ENCODE measurements around the gene SLCO2A1. TPM values are rescaled to one million over a fixed set of nuclear protein-coding genes. Genes with fewer than 3 reads are reported as not detected.
"Not testable (repeated sequence)": the region's sequence is repeated elsewhere in the genome, so short reads cannot be mapped to it uniquely, and the experiment has no call there.

SLCO2A1 gene
- polyA plus RNA-seq (ENCODE audit: insufficient read length in 12 of 12): 10 to 100 TPM in 1 of 12 donors, 1 to 10 TPM in 9, not detected in 2; 1.0 to 25.6 (median 1.6) TPM
- long read RNA-seq, donor 1: 0 reads
- long read RNA-seq, donor 2: 0 reads
- long read RNA-seq, donor 3: 0 reads
- long read RNA-seq, donor 4: 0 reads
- long read RNA-seq, donor 5: 0 reads
- long read RNA-seq, donor 6: 0 reads
- long read RNA-seq, donor 7: 0 reads
- long read RNA-seq, donor 8: 0 reads
- long read RNA-seq, donor 9: 0 reads
- long read RNA-seq, donor 10: 0 reads
- long read RNA-seq, donor 11: 0 reads

DNA sequence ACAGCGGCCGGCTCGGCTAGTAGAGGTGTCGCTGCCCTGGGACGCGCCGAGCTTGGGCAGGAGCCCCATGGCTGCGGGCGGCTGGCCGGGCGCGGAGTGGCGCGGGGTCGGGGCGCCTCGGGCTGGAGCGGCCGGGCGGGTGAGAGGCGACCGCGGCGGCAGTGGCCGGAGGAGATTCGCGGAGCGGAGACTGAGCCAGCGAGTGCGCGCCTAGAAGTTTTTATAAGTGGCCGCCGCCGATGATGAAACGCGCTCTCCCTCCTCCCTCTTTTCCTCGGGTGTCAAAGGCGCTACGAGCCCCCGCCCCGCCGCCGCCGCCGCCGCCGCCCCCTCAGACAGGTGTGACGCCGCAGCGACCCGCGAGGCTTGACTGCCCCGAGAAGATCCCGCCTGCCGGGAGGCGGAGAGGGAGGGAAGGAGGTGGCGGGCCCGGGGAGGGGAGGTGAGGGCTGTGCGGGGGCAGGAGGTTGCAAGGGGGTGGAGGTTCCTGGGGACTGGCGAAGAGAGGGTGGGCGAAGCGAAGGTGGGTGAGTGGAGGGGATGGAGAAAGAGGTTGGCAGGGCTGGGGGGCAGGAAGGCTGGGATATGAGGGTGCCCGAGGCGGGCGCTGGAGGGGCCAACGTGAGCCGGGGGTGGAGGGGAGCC, at the start of gene SLCO2A1:
SLCO2A1 (minus strand) TSS at position 192 of the 645 bp plus-strand sequence; CDS start at position 69, 123 bp downstream.
- DNase-seq: no peak

DNA sequence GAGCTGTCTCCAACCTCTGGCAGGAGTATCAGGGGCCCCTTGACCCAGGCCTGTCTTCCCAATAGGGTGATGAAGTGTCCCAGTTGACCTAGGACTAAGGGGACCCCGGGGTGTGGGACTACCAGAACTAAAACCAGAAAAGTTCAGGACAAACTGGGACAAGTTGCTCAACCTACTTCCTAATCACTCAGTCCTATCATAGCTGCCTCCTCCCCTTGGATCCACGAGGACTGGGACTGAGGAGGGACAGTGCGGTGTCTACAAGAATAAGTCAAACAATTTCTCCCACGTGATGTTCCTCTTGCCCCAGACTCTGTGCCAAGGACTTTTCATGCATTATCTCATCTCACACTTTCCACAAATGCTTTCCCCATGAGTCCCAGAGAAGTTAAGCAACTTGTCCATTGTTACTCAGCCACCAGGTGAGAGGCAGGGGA, 49.4 kb upstream of the SLCO2A1 start:
- DNase-seq: no peak

DNA sequence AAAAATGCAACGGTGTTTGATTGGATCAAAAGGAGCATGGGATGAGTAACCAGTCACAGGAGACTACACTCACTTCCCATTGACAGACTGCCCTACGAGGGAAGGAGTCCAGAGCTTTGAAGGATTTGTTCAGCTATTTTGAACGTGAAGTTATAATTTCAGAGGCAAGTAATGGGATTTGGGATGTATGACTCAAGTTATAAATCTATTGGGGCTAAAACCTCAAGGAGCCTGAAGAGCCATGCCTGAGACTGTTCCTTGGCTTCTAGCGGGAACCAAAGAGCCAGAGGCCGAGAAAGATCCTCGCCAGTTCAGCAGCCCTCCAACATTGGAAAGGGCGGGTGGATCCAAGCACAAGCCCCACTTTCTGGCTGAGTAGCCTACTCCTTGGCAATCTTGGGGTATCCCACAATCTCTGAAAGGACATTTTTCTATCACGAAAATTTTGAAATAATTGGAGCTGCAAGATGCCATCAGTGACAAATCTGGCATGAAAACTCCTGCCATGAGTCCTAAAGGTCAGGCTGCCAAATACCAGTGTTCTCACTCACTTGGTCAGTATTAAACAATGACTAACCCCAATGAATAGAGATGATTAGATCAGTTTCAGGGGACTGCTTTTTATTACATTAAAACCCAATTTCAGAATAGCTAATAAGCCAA, 48.6 kb upstream of the SLCO2A1 start:
- DNase-seq: no peak

DNA sequence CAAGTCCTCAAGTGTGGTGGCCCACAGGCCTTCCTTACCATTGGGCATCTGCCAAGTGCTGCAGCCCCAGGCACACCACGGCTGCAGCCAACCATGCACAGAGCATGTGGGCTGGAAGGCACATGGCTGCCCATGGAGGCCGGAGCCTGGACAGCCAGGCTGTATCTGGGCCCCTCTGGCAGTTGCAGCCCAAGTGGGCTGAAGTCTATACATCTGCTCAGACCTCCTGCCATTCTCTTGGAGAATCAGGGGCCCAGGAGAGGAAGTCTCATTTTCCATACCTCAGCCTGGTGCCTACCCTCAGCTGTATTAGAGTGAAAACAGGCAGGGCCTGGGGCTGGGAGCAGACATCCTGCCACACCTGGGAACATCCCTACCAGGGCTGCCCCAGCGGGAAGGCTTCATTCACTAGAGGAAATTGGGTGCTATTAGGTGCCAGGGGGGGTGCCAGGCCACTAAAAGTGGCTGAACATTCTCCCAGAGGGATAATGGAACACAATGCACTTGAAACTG, 48.0 kb upstream of the SLCO2A1 start:
- no peak for DNase-seq

DNA sequence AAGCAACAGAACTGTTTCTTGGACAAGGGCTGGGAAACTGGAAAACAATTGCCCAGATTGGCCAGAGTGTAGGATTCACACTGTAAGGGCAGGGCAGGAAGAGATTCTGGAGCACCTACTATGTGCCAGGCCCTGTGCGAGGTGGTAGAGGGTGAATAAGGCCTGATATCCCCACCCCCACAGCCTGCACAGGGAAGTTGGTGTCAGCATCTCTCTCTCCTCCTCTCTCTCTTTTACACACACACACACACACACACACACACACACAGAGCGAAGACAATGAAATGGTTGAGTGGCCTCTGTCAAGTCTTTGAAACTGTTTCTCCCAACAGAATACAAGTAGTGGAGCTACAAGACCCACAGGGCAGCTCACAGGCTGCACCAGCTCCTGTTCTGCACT, 47.1 kb upstream of the SLCO2A1 start:
- no peak for DNase-seq

DNA sequence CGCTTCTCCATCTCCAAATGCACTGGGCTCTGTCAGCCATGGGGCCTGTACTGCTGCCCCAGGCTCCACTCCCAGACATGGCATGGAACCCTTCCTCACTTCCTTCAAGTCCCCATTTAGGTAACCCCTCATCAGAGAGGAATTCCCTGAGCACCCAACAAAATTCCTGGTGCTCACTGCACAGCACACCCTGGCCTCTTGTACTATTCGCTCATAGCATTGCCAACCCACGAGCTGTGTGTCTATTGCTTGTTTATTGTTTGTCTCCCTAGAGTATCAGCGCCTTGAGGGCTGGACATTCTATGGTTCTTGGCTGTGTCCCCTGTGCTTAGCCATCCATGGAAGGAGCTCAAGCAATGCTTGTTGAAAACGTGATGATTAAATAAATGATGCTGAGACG, 46.1 kb upstream of the SLCO2A1 start:
- DNase-seq: no peak

DNA sequence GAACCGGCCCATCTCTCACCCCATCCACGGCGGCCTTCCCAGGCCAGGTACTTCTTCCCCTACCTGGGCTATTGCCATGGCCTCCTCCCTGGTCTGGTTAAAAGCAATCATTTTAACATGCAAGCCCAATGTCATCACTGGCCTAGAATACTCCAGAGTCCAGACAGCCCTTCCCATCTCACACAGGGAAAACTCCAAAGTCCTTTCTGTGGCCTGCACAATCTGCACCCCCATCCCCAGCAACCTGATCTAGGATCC, 45.8 kb upstream of the SLCO2A1 start:
- DNase-seq: no peak

DNA sequence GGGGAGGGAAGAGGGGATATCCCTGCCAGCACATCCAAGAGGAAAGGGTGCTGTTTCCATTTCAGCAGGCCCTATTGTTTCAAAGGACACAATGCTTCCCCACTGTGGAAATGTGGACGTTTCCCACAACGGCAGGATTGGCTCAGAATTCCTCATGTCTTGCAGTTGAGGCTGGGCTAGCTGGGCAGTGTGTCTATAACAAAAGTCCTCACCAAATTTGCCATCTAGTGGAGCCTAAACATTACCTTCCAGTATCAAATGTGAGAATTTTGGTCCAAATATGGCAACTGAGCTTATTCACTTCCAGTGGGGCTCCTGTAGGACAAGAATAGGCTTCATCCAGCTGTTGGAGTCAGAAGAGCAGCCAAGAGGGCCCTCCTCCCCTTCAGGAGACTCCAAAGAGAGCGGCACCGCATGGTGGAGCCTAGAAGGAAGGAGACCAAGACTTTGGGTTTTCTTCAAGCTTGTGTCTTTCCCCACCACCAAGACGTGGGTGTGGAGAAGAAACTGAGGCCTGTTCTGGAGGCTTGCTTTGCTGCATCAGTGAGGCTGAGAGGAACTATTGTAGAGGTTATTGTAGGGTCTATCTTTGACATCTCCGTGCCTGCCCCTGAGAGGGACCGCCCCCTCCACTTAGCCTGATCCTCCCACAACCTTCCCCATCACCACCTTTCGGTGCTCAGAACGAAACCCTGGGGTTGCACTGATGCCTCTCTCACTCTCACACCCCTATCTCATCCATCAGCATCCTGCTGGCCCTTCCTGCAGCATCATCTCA, 45.3 kb upstream of the SLCO2A1 start:
- no peak for DNase-seq

DNA sequence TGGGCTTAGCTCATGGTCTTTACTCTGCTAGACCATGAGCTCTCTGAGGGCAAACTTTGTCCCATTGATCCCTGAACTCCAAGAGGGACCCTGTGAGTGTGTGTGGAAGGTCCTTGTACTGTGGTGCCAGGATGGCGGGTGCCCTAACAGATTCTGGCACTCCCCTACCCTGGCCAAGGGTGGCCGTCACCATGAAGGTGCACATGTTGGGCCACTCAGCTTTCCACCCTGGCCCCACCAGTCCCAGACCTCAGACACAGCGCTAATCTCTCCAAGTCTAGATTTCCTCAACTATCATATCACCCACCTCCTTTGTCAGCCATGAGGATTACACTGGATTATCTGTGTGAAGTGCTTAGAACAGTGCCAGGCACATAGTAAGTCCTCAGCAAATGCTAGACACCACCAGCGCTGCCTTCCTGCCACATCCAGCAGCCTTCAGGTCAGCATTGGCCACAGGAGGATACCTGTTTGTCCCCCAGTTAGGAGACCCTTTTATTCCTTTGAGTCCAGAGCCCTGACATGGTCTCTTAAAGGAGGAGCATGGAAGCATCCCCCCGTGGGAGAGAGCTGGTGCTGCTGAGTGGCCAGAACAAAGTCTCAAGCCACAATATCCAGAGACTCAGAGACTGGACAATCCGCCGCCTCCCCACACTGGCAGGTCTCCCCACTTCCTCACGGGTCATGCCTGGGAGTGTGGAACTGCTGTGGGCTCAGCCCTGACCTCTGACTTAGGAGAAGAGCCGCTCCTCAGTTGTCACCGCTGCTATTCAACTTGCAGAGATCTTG, 44.5 kb upstream of the SLCO2A1 start:
- DNase-seq: no peak

DNA sequence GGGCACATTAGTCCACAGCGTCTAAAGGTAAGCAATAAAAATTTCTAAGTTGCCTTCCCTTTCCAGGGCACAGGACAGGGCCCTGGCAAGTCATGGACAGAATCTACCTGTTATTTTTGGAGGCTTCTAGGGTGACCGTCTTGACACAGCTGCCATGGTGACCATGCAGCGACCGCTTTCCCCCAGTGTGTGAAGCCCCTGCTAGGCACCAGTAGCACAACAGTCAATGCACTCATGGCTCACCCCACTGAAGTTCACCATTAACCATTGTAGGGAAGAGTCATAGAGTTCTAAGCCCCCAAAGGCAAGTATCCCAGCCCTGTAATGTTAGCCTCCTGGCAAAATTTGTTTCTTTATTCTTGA, 43.8 kb upstream of the SLCO2A1 start:
- no peak for DNase-seq

DNA sequence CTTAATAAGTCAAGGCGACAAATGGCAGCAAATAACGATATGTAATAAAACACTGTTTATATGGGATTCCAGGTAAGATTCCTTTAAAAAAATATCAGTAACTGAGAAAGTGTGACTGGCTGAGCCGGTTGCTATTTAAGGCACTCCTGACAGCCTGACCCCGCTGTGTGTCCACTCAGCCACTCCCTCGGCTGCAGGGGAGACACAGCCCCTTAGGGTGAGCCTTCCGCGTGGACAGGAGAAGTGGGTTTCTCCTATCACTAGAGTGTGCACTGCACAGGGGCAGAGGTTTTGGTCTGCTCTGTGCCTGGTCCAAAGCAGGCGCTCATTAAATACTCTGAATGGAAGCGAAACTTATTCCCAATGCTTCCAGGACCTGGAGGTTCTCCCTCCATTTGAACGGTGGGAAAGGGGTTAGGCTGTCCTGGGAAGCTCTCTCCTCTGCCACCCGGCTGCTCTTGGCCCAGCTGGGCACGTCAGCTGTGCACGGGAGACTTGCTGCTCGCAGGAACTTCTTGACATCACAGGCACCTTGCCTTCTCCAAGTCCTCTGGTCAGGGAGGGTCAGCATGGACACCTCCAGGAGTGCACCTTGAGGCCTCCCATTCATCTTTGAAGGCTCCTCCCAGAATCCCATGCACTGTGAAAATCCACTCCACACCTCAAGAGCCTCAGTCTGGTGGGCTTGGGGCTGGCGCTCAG, 43.3 kb upstream of the SLCO2A1 start:
- DNase-seq: no peak

DNA sequence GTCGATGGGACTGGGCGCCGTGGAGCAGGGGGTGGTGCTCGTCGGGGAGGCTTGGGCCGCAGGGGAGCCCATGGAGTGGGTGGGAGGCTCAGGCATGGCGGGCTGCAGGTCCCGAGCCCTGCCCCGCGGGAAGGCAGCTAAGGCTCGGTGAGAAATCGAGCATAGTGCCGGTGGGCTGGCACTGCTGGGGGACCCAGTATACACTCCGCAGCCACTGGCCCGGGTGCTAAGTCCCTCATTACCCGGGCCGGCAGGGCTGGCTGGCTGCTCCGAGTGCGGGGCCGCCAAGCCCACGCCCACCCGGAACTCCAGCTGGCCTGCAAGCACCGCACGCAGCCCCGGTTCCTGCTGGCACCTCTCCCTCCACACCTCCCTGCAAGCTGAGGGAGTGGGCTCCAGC, 40.6 kb upstream of the SLCO2A1 start:
- DNase-seq: not testable (repeated sequence)

DNA sequence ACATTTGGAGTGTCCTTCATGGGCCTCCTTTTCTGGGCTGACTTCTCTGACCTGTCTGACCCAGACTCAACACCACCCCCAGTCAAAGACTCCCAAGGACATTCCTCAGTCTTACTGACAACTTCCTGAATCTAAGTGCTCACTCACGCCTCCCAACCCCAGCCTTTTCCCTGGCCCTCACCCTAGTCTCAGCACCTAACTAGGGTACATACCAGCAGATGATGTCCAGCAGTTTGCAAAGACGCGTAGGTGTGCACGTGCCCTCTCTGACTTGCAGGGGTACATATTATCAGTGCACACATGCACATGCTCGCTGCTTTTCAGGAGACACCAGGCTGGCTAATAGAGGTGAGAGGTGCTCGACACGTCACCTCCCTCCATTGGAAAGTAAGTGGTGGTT, 38.7 kb upstream of the SLCO2A1 start:
- no peak for DNase-seq

DNA sequence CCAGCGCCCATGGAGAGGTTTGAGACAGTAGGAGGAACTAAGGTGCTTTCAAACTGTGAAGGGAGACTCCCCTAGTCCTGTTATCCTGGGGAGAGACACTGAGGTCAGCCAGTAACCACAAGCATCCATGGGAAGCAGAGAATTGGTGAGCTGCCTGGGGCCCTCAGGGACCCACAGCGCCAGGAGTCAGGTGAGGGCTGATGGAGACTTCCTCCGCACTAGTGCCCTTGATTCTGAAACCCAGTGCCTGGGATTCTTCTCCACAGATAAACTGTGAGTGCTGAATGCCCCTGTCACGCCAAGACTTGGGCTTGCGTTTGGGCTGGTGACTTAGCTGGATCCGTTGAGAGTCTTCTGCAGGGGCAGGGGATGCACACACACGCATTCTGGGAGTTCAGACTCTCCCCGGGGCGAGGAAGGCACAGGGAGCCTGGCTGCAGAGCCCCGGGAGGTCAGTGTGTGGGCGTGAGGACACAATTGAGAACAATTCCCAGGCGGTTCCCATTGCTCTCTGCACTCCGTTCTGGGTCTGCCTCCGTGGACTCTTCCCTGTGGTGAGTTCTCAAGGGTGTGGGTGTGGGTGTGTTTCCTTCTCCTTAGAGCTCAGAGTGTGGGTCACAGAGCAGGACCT, 37.9 kb upstream of the SLCO2A1 start:
- DNase-seq: no peak

DNA sequence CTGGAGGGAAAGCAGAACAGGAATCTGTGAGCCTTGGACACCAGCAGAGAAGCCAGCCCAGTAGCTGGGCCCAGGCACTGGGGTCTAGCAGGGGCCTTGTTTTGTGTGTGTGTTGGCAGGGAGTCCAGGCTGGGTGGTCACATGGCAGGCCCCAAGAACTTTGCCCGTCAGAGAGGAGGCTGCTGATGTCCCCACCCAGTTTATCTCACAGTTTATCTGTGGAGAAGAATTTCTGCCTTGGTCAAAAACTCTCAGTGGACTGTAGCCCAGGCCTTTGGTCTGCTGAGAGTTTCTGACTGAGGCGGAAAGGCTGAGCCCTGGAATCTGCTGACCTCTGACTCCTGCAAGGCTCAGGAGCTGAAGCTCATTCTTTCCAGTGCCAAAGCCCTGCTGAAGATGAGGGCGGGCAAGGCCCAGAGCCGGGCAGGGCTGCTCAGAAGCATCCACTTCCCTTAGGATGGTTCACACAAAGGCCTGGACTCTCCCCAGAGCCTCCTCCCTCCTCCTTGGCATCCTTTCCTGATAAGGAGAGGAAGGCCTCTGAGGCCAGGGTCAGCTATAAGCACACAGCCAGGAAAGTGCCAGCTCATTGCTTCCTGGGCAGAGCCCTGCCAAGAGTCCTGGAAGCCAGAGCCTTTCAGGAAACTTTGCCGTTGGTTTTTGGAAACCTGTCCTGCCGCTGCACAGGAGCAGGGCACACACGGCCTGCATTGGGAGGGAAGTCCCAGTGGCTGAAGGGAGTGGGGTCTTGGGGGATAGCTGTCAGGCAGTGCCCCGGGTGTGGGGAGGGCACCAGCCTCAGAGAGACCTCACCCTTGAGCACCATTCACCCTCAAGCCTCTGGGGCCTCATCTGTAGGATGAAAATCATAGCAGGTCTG, 37.2 kb upstream of the SLCO2A1 start:
- DNase-seq: no peak

DNA sequence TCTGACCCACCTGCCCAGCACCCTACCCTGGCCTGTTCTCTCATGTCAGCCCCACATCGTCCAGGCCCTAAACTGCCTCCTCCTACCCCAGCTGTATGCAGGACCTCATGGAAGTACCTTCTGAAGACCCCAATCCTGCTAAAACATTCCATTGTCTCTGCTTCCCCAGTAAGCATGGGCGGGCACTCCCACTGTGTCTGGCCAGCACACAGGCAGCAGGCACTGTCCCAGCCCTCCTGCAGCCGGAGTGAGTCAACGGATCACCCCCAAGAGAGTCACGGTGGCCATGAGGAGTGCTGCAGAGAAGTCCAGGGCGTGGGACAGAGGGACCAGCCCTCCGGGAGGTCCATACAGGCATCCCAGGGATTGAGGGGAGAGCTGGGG, 36.4 kb upstream of the SLCO2A1 start:
- DNase-seq: no peak

DNA sequence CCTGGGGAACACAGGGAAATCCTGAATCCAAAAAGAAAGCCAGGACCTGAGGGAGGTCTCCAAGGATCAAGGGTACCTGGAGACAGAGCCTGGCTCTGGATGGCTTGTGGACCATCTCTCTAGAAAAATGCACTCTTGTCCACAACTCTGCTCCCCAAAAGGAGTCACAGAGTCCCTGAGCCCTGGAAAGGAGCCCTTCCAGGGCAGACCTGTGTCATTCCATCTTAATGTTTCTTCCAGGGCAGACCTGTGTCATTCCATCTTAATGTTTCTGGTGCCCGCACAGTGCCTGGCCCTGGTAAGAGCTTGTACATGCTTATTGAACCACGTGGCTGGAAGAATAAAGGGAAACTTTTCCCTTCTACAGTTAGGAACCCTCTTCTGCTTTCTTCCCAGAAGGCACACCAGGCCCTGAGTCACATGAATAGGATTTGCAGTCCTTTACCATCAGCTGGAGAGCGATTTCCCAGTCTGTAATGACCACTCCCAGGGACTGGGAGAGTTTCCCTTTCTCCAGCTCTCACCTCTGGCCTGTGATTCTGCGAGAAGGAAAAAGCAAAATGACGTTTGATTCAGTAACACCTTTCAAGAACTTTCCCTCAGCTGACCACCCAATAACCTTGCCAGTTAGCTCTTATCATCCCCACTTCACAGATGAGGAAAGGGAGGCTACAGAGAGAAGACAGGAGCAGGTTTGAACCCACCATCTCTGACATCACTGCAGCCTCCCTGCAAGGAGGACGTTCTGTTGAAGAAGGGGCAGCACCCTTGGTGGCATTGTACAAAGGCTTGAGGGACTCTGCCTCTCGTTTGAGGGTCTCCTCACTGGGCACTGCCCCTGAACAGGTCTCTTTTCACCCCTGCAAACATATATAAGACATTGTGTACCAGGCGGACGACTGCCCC, 35.8 kb upstream of the SLCO2A1 start:
- DNase-seq: no peak

DNA sequence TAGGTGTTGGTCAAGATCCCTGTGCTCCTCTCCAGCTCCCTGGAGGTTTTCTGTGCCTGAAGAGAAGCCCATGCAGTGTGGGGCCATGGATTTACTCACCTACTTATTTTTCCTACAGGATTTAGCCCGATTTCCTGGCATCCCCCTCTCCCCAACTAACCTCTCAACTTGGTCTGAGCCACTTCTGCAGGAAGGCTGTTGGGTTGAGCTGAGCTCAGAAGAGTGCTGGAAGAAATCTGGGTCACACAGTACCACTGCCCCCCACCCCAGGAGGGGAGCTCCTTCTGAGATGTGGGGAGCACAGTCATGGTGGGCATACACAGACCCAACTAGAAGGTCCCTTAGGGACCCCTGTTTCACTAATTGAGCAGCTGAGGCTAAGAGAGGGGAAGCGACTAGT, 34.4 kb upstream of the SLCO2A1 start:
- DNase-seq: no peak

Data from muscle of arm (tissue), 14 donors.